Measurements from ENCODE around the gene TRANK1. TPM values are rescaled to one million over a fixed set of nuclear protein-coding genes. Genes with fewer than 3 reads are reported as not detected.
A peak's percentile ranks its signal among the peaks of the same experiment; 100 is the strongest.

TRANK1 gene
- total and polyA plus RNA-seq, 2 donors, result 6.8 to 19.0 TPM

GRCh38 chr3:36988356-36988755, 43.5 kb upstream of the TRANK1 start:
- Histone ChIP-seq H3K9me3 (ENCODE audit: control insufficient read depth in 2 of 2, insufficient read depth in 1 of 2, low read length in 1 of 2) (no peaks in the 10 kb centered on the region), H3K27ac (ENCODE audit: low read depth in 1 of 2, low read length in 1 of 2) (peak overlapping the region in 1 of 2 donors; percentile 79), H3K36me3 (ENCODE audit: control insufficient read depth in 2 of 2, insufficient read depth in 2 of 2, low read length in 1 of 2) (peaks cover 32 to 46% of the 10 kb centered on the region in 2 donors), H3K4me1 (ENCODE audit: control insufficient read depth in 2 of 2, insufficient read depth in 2 of 2, low read length in 2 of 2) (peaks cover 12 to 18% of the 10 kb centered on the region in 2 donors), H3K27me3 (ENCODE audit: control insufficient read depth in 2 of 2, insufficient read depth in 1 of 2, low read length in 1 of 2) (no peaks in the 10 kb centered on the region), H3K4me3 (ENCODE audit: low read length in 2 of 2) (peak overlapping the region in 1 of 2 donors; percentile 15)
- WGBS, result 8% methylated on average over 2 of the region's 2 CpGs
- DNase-seq (ENCODE audit: low read depth in 6 of 9, low spot score in 9 of 9), result peak in 4 of 9 donors; percentile 35 to 72 (median 48)

GRCh38 chr3:36981006-36981405, 36.2 kb upstream of the TRANK1 start:
- H3K36me3 ChIP-seq (ENCODE audit: control insufficient read depth in 2 of 2, insufficient read depth in 2 of 2, low read length in 1 of 2), result peaks cover 36 to 51% of the 10 kb centered on the region in 2 donors
- 98% methylated on average over 4 of the region's 4 CpGs for WGBS
- H3K27ac ChIP-seq (ENCODE audit: low read depth in 1 of 2, low read length in 1 of 2), result no peak overlapping the region

GRCh38 chr3:36973139-36973538, 28.3 kb upstream of the TRANK1 start:
- WGBS, result 100% methylated on average over 1 of the region's 1 CpG

More at GRCh38 chr3:36981006-36981405, 36.2 kb upstream of the TRANK1 start:
- Histone ChIP-seq H3K9me3 (ENCODE audit: control insufficient read depth in 2 of 2, insufficient read depth in 1 of 2, low read length in 1 of 2) (peaks cover 0 to 15% of the 10 kb centered on the region in 2 donors), H3K4me1 (ENCODE audit: control insufficient read depth in 2 of 2, insufficient read depth in 2 of 2, low read length in 2 of 2) (no peaks in the 10 kb centered on the region), H3K4me3 (ENCODE audit: low read length in 2 of 2) (no peak overlapping the region), H3K27me3 (ENCODE audit: control insufficient read depth in 2 of 2, insufficient read depth in 1 of 2, low read length in 1 of 2) (no peaks in the 10 kb centered on the region)
- no peak for DNase-seq (ENCODE audit: low read depth in 6 of 9, low spot score in 9 of 9)

GRCh38 chr3:36972163-36972562, 27.3 kb upstream of the TRANK1 start:
- H3K4me3 ChIP-seq (ENCODE audit: low read length in 2 of 2), result no peak overlapping the region
- H3K4me1 ChIP-seq (ENCODE audit: control insufficient read depth in 2 of 2, insufficient read depth in 2 of 2, low read length in 2 of 2), result peaks cover 7 to 14% of the 10 kb centered on the region in 2 donors
- H3K27me3 ChIP-seq (ENCODE audit: control insufficient read depth in 2 of 2, insufficient read depth in 1 of 2, low read length in 1 of 2), result no peaks in the 10 kb centered on the region
- H3K36me3 ChIP-seq (ENCODE audit: control insufficient read depth in 2 of 2, insufficient read depth in 2 of 2, low read length in 1 of 2), result peaks cover 0 to 8% of the 10 kb centered on the region in 2 donors
- no peaks in the 10 kb centered on the region for H3K9me3 ChIP-seq (ENCODE audit: control insufficient read depth in 2 of 2, insufficient read depth in 1 of 2, low read length in 1 of 2)
- DNase-seq (ENCODE audit: low read depth in 6 of 9, low spot score in 9 of 9), result no peak
- WGBS, result 98% methylated on average over 2 of the region's 2 CpGs
- H3K27ac ChIP-seq (ENCODE audit: low read depth in 1 of 2, low read length in 1 of 2), result no peak overlapping the region

More at GRCh38 chr3:36973139-36973538, 28.3 kb upstream of the TRANK1 start:
- DNase-seq (ENCODE audit: low read depth in 6 of 9, low spot score in 9 of 9), result no peak
- Histone ChIP-seq H3K36me3 (ENCODE audit: control insufficient read depth in 2 of 2, insufficient read depth in 2 of 2, low read length in 1 of 2) (peaks cover 0 to 8% of the 10 kb centered on the region in 2 donors), H3K4me1 (ENCODE audit: control insufficient read depth in 2 of 2, insufficient read depth in 2 of 2, low read length in 2 of 2) (peaks cover 7 to 14% of the 10 kb centered on the region in 2 donors), H3K27me3 (ENCODE audit: control insufficient read depth in 2 of 2, insufficient read depth in 1 of 2, low read length in 1 of 2) (no peaks in the 10 kb centered on the region), H3K27ac (ENCODE audit: low read depth in 1 of 2, low read length in 1 of 2) (no peak overlapping the region), H3K4me3 (ENCODE audit: low read length in 2 of 2) (no peak overlapping the region), H3K9me3 (ENCODE audit: control insufficient read depth in 2 of 2, insufficient read depth in 1 of 2, low read length in 1 of 2) (peaks cover 0 to 2% of the 10 kb centered on the region in 2 donors)

- peak in 6 of 9 donors; percentile 39 to 77 (median 48) for DNase-seq (ENCODE audit: low read depth in 6 of 9, low spot score in 9 of 9)
- peaks cover 7 to 14% of the 10 kb centered on the region in 2 donors for H3K4me1 ChIP-seq (ENCODE audit: control insufficient read depth in 2 of 2, insufficient read depth in 2 of 2, low read length in 2 of 2)
- no peaks in the 10 kb centered on the region for H3K27me3 ChIP-seq (ENCODE audit: control insufficient read depth in 2 of 2, insufficient read depth in 1 of 2, low read length in 1 of 2)
- H3K36me3 ChIP-seq (ENCODE audit: control insufficient read depth in 2 of 2, insufficient read depth in 2 of 2, low read length in 1 of 2), result peaks cover 0 to 3% of the 10 kb centered on the region in 2 donors
- no peaks in the 10 kb centered on the region for H3K9me3 ChIP-seq (ENCODE audit: control insufficient read depth in 2 of 2, insufficient read depth in 1 of 2, low read length in 1 of 2)
- no peak overlapping the region for H3K4me3 ChIP-seq (ENCODE audit: low read length in 2 of 2)
- peak overlapping the region; percentile 60 to 73 for H3K27ac ChIP-seq (ENCODE audit: low read depth in 1 of 2, low read length in 1 of 2)
- WGBS, result 13% methylated on average over 4 of the region's 4 CpGs
These were observed 24.9 kb upstream of the TRANK1 start for GRCh38 chr3:36969540-36970432.

GRCh38 chr3:36969085-36969484, 24.2 kb upstream of the TRANK1 start:
- Histone ChIP-seq H3K9me3 (ENCODE audit: control insufficient read depth in 2 of 2, insufficient read depth in 1 of 2, low read length in 1 of 2) (no peaks in the 10 kb centered on the region), H3K27me3 (ENCODE audit: control insufficient read depth in 2 of 2, insufficient read depth in 1 of 2, low read length in 1 of 2) (no peaks in the 10 kb centered on the region), H3K4me1 (ENCODE audit: control insufficient read depth in 2 of 2, insufficient read depth in 2 of 2, low read length in 2 of 2) (peaks cover 7 to 14% of the 10 kb centered on the region in 2 donors), H3K36me3 (ENCODE audit: control insufficient read depth in 2 of 2, insufficient read depth in 2 of 2, low read length in 1 of 2) (peaks cover 0 to 3% of the 10 kb centered on the region in 2 donors), H3K27ac (ENCODE audit: low read depth in 1 of 2, low read length in 1 of 2) (peak overlapping the region in 1 of 2 donors; percentile 34), H3K4me3 (ENCODE audit: low read length in 2 of 2) (no peak overlapping the region)
- DNase-seq (ENCODE audit: low read depth in 6 of 9, low spot score in 9 of 9), result no peak
- WGBS, result 95% methylated on average over 4 of the region's 4 CpGs

- Histone ChIP-seq H3K9me3 (ENCODE audit: control insufficient read depth in 2 of 2, insufficient read depth in 1 of 2, low read length in 1 of 2) (no peaks in the 10 kb centered on the region), H3K36me3 (ENCODE audit: control insufficient read depth in 2 of 2, insufficient read depth in 2 of 2, low read length in 1 of 2) (peaks cover 0 to 3% of the 10 kb centered on the region in 2 donors), H3K27ac (ENCODE audit: low read depth in 1 of 2, low read length in 1 of 2) (no peak overlapping the region), H3K27me3 (ENCODE audit: control insufficient read depth in 2 of 2, insufficient read depth in 1 of 2, low read length in 1 of 2) (no peaks in the 10 kb centered on the region), H3K4me1 (ENCODE audit: control insufficient read depth in 2 of 2, insufficient read depth in 2 of 2, low read length in 2 of 2) (peaks cover 7 to 12% of the 10 kb centered on the region in 2 donors), H3K4me3 (ENCODE audit: low read length in 2 of 2) (no peak overlapping the region)
- 95% methylated on average over 3 of the region's 3 CpGs for WGBS
- no peak for DNase-seq (ENCODE audit: low read depth in 6 of 9, low spot score in 9 of 9)
These were observed 20.6 kb upstream of the TRANK1 start for GRCh38 chr3:36965440-36965839.

GRCh38 chr3:36964817-36965216, 20.0 kb upstream of the TRANK1 start:
- Histone ChIP-seq H3K27ac (ENCODE audit: low read depth in 1 of 2, low read length in 1 of 2) (no peak overlapping the region), H3K4me1 (ENCODE audit: control insufficient read depth in 2 of 2, insufficient read depth in 2 of 2, low read length in 2 of 2) (peaks cover 4 to 6% of the 10 kb centered on the region in 2 donors), H3K36me3 (ENCODE audit: control insufficient read depth in 2 of 2, insufficient read depth in 2 of 2, low read length in 1 of 2) (peaks cover 0 to under 1% of the 10 kb centered on the region in 2 donors), H3K4me3 (ENCODE audit: low read length in 2 of 2) (no peak overlapping the region), H3K9me3 (ENCODE audit: control insufficient read depth in 2 of 2, insufficient read depth in 1 of 2, low read length in 1 of 2) (no peaks in the 10 kb centered on the region), H3K27me3 (ENCODE audit: control insufficient read depth in 2 of 2, insufficient read depth in 1 of 2, low read length in 1 of 2) (no peaks in the 10 kb centered on the region)
- no peak for DNase-seq (ENCODE audit: low read depth in 6 of 9, low spot score in 9 of 9)

- H3K27ac ChIP-seq (ENCODE audit: low read depth in 1 of 2, low read length in 1 of 2), result no peak overlapping the region
- DNase-seq (ENCODE audit: low read depth in 6 of 9, low spot score in 9 of 9), result no peak
- WGBS, result 100% methylated on average over 1 of the region's 1 CpG
- no peaks in the 10 kb centered on the region for H3K9me3 ChIP-seq (ENCODE audit: control insufficient read depth in 2 of 2, insufficient read depth in 1 of 2, low read length in 1 of 2)
- H3K27me3 ChIP-seq (ENCODE audit: control insufficient read depth in 2 of 2, insufficient read depth in 1 of 2, low read length in 1 of 2), result no peaks in the 10 kb centered on the region
- H3K4me1 ChIP-seq (ENCODE audit: control insufficient read depth in 2 of 2, insufficient read depth in 2 of 2, low read length in 2 of 2), result peaks cover 2% of the 10 kb centered on the region in 2 donors
- H3K36me3 ChIP-seq (ENCODE audit: control insufficient read depth in 2 of 2, insufficient read depth in 2 of 2, low read length in 1 of 2), result no peaks in the 10 kb centered on the region
- no peak overlapping the region for H3K4me3 ChIP-seq (ENCODE audit: low read length in 2 of 2)
These were observed 19.5 kb upstream of the TRANK1 start for GRCh38 chr3:36964331-36964730.
